ENCODE data around the gene ZKSCAN5.

ZKSCAN5 gene

GRCh38 chr7:99504603-99505323 is at the start of gene ZKSCAN5:
ZKSCAN5 (plus strand) TSS chr7:99504662; CDS start chr7:99506045, 1,383 bp downstream.
- peak; percentile 95 to 99 for DNase-seq

GRCh38 chr7:99455874-99456273 is 48.6 kb upstream of the ZKSCAN5 start:
- no peak for DNase-seq

- no peak for DNase-seq
These were observed 48.2 kb upstream of the ZKSCAN5 start for GRCh38 chr7:99456288-99456687.

GRCh38 chr7:99457050-99457649 is 47.3 kb upstream of the ZKSCAN5 start:
- no peak for DNase-seq

- DNase-seq = no peak
These were observed 46.6 kb upstream of the ZKSCAN5 start for GRCh38 chr7:99457650-99458493.

GRCh38 chr7:99459087-99459486 is 45.4 kb upstream of the ZKSCAN5 start:
- DNase-seq = no peak

GRCh38 chr7:99460651-99461050 is 43.8 kb upstream of the ZKSCAN5 start:
- no peak for DNase-seq

- no peak for DNase-seq
These were observed 43.2 kb upstream of the ZKSCAN5 start for GRCh38 chr7:99461221-99461620.

- DNase-seq = no peak
These were observed 39.1 kb upstream of the ZKSCAN5 start for GRCh38 chr7:99465421-99465768.

- DNase-seq = no peak
These were observed 36.0 kb upstream of the ZKSCAN5 start for GRCh38 chr7:99468336-99468918.

GRCh38 chr7:99469381-99470065 is 34.9 kb upstream of the ZKSCAN5 start:
- DNase-seq = no peak

- DNase-seq = peak; percentile 92 to 96
These were observed 31.7 kb upstream of the ZKSCAN5 start, which contains the start of gene ZNF789 for GRCh38 chr7:99472561-99473314. ZNF789 (plus strand) TSS chr7:99472890; CDS start chr7:99476457, 3,567 bp downstream.

- DNase-seq = no peak
These were observed 31.2 kb upstream of the ZKSCAN5 start for GRCh38 chr7:99473315-99473596.

GRCh38 chr7:99476107-99476506 is 28.4 kb upstream of the ZKSCAN5 start:
- DNase-seq = no peak

GRCh38 chr7:99478464-99479440 is 25.7 kb upstream of the ZKSCAN5 start:
- no peak for DNase-seq

GRCh38 chr7:99485094-99485493 is 19.4 kb upstream of the ZKSCAN5 start:
- no peak for DNase-seq

GRCh38 chr7:99489235-99489634 is 15.2 kb upstream of the ZKSCAN5 start:
- DNase-seq = no peak

GRCh38 chr7:99490878-99491277 is 13.6 kb upstream of the ZKSCAN5 start:
- no peak for DNase-seq

GRCh38 chr7:99493823-99494222 is 10.6 kb upstream of the ZKSCAN5 start:
- no peak for DNase-seq

GRCh38 chr7:99497766-99498545 is 6.5 kb upstream of the ZKSCAN5 start:
- DNase-seq = no peak
